ENCODE data around the gene NYNRIN. TPM values are rescaled to one million over a fixed set of nuclear protein-coding genes. Genes with fewer than 3 reads are reported as not detected.

The NYNRIN gene
- total and polyA plus RNA-seq, 9 donors, result 22.0 to 76.0 (median 54.6) TPM

GRCh38 chr14:24411443-24412389 is 12.9 kb downstream of the NYNRIN start:
- intact Hi-C loops (cut with DNase I), result no loop called here
- 71 to 76% (median 71%) methylated on average over 16 of the region's 16 CpGs for WGBS, 3 donors
- DNase-seq, result peak in 3 of 5 donors; percentile 26 to 42 (median 31)

GRCh38 chr14:24414077-24414476 is 15.3 kb downstream of the NYNRIN start:
- DNase-seq, result no peak
- intact Hi-C loops (cut with DNase I), result no loop called here
- Histone ChIP-seq H3K9me3 (no peaks in the 10 kb centered on the region), H3K36me3 (no peaks in the 10 kb centered on the region), H3K27ac (no peak overlapping the region), H3K4me1 (ENCODE audit: insufficient read depth) (peaks cover 16% of the 10 kb centered on the region), H3K4me3 (no peak overlapping the region), H3K27me3 (no peaks in the 10 kb centered on the region)
- no peak for TF ChIP-seq EP300 (IDR thresholded peaks at IDR 0.05)
- no peak for TF ChIP-seq CTCF (IDR thresholded peaks at IDR 0.05)
- no peak for TF ChIP-seq POLR2A (IDR thresholded peaks at IDR 0.05)
- WGBS, 3 donors, result 100% methylated on average over 1 of the region's 1 CpG

More at GRCh38 chr14:24411443-24412389, 12.9 kb downstream of the NYNRIN start:
- no peak overlapping the region for H3K27ac ChIP-seq
- H3K4me1 ChIP-seq (ENCODE audit: insufficient read depth), result peaks cover 5% of the 10 kb centered on the region
- no peaks in the 10 kb centered on the region for H3K27me3 ChIP-seq
- TF ChIP-seq CTCF (IDR thresholded peaks at IDR 0.05) (peak in 1 of 3 donors; percentile 32), EP300 (IDR thresholded peaks at IDR 0.05) (no peak), POLR2A (IDR thresholded peaks at IDR 0.05) (no peak)
- no peak overlapping the region for H3K4me3 ChIP-seq
- no peaks in the 10 kb centered on the region for H3K9me3 ChIP-seq
- H3K36me3 ChIP-seq, result no peaks in the 10 kb centered on the region

GRCh38 chr14:24414732-24415420 is 16.1 kb downstream of the NYNRIN start:
- Histone ChIP-seq H3K36me3 (no peaks in the 10 kb centered on the region), H3K4me1 (ENCODE audit: insufficient read depth) (peaks cover 13% of the 10 kb centered on the region), H3K27ac (no peak overlapping the region), H3K4me3 (no peak overlapping the region), H3K27me3 (no peaks in the 10 kb centered on the region), H3K9me3 (no peaks in the 10 kb centered on the region)
- 77 to 83% (median 81%) methylated on average over 12 to 15 of the region's 15 CpGs for WGBS, 3 donors
- intact Hi-C loops (cut with DNase I), result no loop called here
- DNase-seq, result peak in 1 of 5 donors; percentile 26
- TF ChIP-seq EP300 (IDR thresholded peaks at IDR 0.05) (no peak), CTCF (IDR thresholded peaks at IDR 0.05) (no peak), POLR2A (IDR thresholded peaks at IDR 0.05) (no peak)

- WGBS, 3 donors, result 81 to 84% (median 84%) methylated on average over 25 of the region's 25 CpGs
Measured at GRCh38 chr14:24415421-24416253, 16.8 kb downstream of the NYNRIN start.

More at GRCh38 chr14:24415421-24416253, 16.8 kb downstream of the NYNRIN start:
- Histone ChIP-seq H3K9me3 (no peaks in the 10 kb centered on the region), H3K4me3 (no peak overlapping the region), H3K27me3 (no peaks in the 10 kb centered on the region), H3K27ac (no peak overlapping the region), H3K36me3 (no peaks in the 10 kb centered on the region), H3K4me1 (ENCODE audit: insufficient read depth) (peaks cover 13% of the 10 kb centered on the region)
- intact Hi-C loops (cut with DNase I), result no loop called here
- peak in 1 of 5 donors; percentile 28 for DNase-seq
- no peak for TF ChIP-seq POLR2A (IDR thresholded peaks at IDR 0.05)

All from ovary (tissue), 9 donors.